T-helper 1 cell treated with Interleukin-12 subunit alpha and Interleukin-12 subunit beta and Interleukin-4 antibody, amounts not matched to agents 30 μg/mL and 1 μg/mL, for 36 hours (primary cell): ENCODE data around the gene ENTPD3.

ENCODE experiments used
- H3K27ac Mint-ChIP-seq: one replicate; pipeline ENCODE4 v1.8.0; 2021; ENCODE audit warnings: mild to moderate bottlenecking, mixed read lengths
- H3K27me3 Mint-ChIP-seq: one replicate; pipeline ENCODE4 v1.8.0; 2021; ENCODE audit warnings: low read depth, mixed read lengths
- H3K36me3 Mint-ChIP-seq: one replicate; pipeline ENCODE4 v1.8.0; 2021; ENCODE audit warnings: low read depth, mixed read lengths
- H3K4me1 Mint-ChIP-seq: one replicate; pipeline ENCODE4 v1.8.0; 2021; ENCODE audit warnings: low read depth, mixed read lengths
- H3K4me3 Mint-ChIP-seq: one replicate; pipeline ENCODE4 v1.8.0; 2021; ENCODE audit warnings: mild to moderate bottlenecking, moderate library complexity, mixed read lengths
- H3K9me3 Mint-ChIP-seq: one replicate; pipeline ENCODE4 v1.8.0; 2021; ENCODE audit warnings: mixed read lengths

The ENTPD3 gene

GRCh38 chr3:40387001-40387894 is at the start of gene ENTPD3:
Gene ENTPD3, plus strand, starts transcription at chr3:40387184. Its CDS starts 874 bp downstream, at chr3:40388058.
- Mint-ChIP-seq H3K4me3 (peak within 1 kb of the TSS; percentile 67), H3K9me3 (no peaks in the 10 kb centered on the region), H3K27ac (peak within 1 kb of the TSS; percentile 46), H3K4me1 (peaks cover 6% of the 10 kb centered on the region), H3K27me3 (peaks cover 36% of the 10 kb centered on the region), H3K36me3 (no peaks in the 10 kb centered on the region)

DNA sequence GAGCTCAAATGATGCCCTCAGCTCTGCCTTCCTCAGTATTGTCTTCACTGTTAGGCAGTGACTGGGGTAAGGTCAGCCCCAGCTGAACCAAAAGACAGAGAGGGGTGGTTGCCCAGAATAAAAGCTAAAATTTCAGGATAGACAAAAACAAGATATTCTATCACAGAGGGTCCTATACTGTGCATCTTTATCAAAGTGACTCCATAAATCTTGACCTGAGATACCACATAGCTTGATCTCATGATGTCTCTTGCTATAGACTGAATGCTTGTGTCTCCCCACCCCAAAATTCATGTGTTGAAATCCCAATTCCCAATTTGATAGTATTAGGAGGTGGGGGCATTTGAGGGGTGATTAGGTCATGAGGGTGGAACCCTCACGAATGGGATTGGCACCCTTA is 47.1 kb upstream of the ENTPD3 start:
- Mint-ChIP-seq H3K9me3 (no peaks in the 10 kb centered on the region), H3K27ac (no peak overlapping the region), H3K36me3 (no peaks in the 10 kb centered on the region), H3K27me3 (peaks cover 7% of the 10 kb centered on the region), H3K4me3 (no peak overlapping the region), H3K4me1 (peaks cover 2% of the 10 kb centered on the region)

GRCh38 chr3:40340541-40341170 is 46.3 kb upstream of the ENTPD3 start:
- no peaks in the 10 kb centered on the region for H3K9me3 Mint-ChIP-seq
- peaks cover 2% of the 10 kb centered on the region for H3K4me1 Mint-ChIP-seq
- peaks cover 7% of the 10 kb centered on the region for H3K27me3 Mint-ChIP-seq
- no peaks in the 10 kb centered on the region for H3K36me3 Mint-ChIP-seq
- H3K4me3 Mint-ChIP-seq: no peak overlapping the region
- H3K27ac Mint-ChIP-seq: no peak overlapping the region

DNA sequence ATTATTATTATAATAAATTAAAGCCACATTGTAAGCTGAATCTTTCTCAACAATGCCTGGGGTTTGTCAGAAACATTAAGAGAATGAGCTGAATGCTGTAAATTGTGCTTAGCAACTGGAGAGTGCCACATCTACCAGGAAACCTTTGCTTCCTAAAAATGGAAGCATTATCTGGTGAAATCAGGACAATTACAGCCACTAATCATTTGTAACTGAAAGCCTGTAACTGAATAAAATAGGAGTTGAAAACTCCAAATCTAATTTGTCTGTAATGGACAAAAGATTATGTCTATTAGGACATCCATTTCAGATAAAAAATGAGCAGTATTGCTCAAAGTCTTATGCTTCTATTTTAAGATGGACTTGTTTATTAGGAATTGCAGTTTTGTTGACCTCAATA is 45.3 kb upstream of the ENTPD3 start:
- Mint-ChIP-seq H3K36me3 (no peaks in the 10 kb centered on the region), H3K27me3 (peaks cover 7% of the 10 kb centered on the region), H3K9me3 (no peaks in the 10 kb centered on the region), H3K4me3 (no peak overlapping the region), H3K27ac (no peak overlapping the region), H3K4me1 (peaks cover 2% of the 10 kb centered on the region)

- H3K27me3 Mint-ChIP-seq: peaks cover 6% of the 10 kb centered on the region
- H3K4me3 Mint-ChIP-seq: no peak overlapping the region
- H3K9me3 Mint-ChIP-seq: peaks cover 7% of the 10 kb centered on the region
- no peak overlapping the region for H3K27ac Mint-ChIP-seq
- H3K36me3 Mint-ChIP-seq: no peaks in the 10 kb centered on the region
- no peaks in the 10 kb centered on the region for H3K4me1 Mint-ChIP-seq
Observed at GRCh38 chr3:40350529-40350928, 36.5 kb upstream of the ENTPD3 start.

DNA sequence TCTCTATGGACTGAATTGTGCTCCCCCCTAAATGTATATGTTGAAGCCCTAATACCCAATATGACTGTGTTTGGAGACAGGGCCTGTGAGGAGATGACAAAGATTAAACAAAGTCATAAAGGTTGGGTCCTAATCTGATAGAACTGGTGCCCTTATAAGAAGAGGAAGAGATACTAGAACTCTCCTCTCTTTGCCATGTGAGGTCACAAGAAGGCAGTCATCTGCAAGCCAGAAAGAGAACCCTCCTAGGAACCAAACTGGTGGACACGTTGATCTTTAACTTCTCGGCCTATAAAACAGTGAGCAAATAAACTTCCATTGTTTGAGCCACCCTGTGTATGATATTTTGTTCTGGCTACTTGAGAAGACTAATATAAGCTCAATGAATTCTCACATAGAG is 31.6 kb upstream of the ENTPD3 start:
- Mint-ChIP-seq H3K27me3 (peaks cover 6% of the 10 kb centered on the region), H3K36me3 (no peaks in the 10 kb centered on the region), H3K4me3 (no peak overlapping the region), H3K9me3 (peaks cover 7% of the 10 kb centered on the region), H3K27ac (no peak overlapping the region), H3K4me1 (no peaks in the 10 kb centered on the region)

DNA sequence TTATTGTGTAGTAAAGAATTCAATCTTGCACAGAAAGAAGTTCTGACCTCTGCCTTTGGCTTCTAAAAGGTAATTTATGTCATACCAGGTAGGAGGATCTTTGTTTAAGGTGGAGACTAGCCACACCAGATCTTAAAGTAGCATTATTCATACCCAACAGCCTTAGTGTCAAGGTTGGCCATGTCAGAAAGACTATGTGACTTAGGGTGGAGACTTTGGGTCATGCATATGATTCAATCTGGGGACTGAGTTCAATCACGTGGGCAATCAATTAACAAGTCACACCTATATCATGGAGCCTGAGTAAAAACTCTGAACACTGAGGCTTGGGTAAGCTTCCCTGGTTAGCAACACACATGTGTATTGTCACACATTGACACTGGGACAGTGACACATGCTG is 28.5 kb upstream of the ENTPD3 start:
- H3K27me3 Mint-ChIP-seq: peaks cover 4% of the 10 kb centered on the region
- no peak overlapping the region for H3K4me3 Mint-ChIP-seq
- no peak overlapping the region for H3K27ac Mint-ChIP-seq
- no peaks in the 10 kb centered on the region for H3K4me1 Mint-ChIP-seq
- no peaks in the 10 kb centered on the region for H3K36me3 Mint-ChIP-seq
- H3K9me3 Mint-ChIP-seq: no peaks in the 10 kb centered on the region

DNA sequence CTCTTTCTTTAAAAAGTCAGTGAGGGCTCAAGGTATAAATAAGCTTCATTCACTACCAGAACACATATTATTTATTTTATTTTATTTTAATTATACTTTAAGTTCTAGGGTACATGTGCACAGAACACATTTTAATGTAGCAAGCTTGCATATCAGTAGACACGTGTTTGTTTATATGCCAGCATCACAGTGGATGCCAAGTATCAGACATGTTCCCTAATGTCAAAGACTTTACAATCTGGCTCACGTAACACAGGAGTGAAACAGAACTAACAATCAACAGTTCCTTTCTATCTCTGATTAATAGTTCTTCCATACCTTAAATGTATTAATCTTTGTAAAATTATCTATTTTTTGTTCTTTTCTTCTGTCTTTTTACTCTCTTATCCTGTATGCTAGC is 23.3 kb upstream of the ENTPD3 start:
- H3K9me3 Mint-ChIP-seq: no peaks in the 10 kb centered on the region
- H3K4me1 Mint-ChIP-seq: no peaks in the 10 kb centered on the region
- H3K27ac Mint-ChIP-seq: no peak overlapping the region
- H3K4me3 Mint-ChIP-seq: no peak overlapping the region
- no peaks in the 10 kb centered on the region for H3K36me3 Mint-ChIP-seq
- peaks cover 6% of the 10 kb centered on the region for H3K27me3 Mint-ChIP-seq

DNA sequence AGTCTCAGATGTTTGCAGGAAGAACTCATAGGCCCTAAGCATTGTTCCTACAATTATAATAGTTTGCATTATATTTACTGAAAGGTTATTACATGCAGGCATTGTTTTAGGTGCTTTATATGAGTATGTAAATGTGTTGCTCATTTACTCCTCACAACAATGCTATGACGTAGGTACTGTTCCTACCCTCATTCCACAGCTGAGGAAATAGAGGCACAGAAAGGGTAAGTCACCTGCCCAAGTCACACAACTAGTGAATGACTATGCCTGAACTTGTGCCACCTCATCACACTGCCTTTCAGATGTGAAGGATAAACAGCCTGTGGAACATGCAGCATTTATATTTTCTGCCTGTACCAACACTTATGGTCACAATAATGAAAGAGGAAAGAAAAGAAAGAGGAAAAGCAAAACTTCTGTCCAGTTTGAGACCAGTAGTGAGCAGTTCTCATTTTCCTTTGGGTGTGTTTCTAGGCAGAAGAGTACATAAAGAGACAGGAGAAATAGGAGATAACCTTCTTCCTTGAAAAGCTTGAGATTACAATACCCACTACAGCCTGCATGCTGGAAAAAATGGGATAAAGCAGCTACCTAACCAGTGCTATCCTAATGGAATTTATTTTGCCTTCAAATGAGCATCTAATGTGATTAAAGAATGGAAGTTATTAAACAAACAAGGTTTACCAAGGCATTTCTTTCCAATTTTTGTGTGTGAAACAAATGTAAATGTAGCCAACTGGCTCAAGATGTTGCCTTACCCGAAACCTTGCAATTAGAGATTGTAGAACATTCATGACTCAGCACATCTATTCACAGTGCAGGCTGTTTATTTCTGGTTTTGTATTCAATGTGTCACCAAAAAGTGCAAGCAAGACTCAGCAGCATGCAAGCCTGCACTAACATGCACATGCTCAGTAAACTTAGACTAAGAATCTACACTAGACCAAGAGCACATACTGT is 20.5 kb upstream of the ENTPD3 start:
- Mint-ChIP-seq H3K27me3 (peaks cover 12% of the 10 kb centered on the region), H3K36me3 (no peaks in the 10 kb centered on the region), H3K4me3 (no peak overlapping the region), H3K27ac (no peak overlapping the region), H3K9me3 (no peaks in the 10 kb centered on the region), H3K4me1 (no peaks in the 10 kb centered on the region)

- no peak overlapping the region for H3K27ac Mint-ChIP-seq
- H3K9me3 Mint-ChIP-seq: no peaks in the 10 kb centered on the region
- H3K4me3 Mint-ChIP-seq: no peak overlapping the region
- H3K27me3 Mint-ChIP-seq: peaks cover 16% of the 10 kb centered on the region
- no peaks in the 10 kb centered on the region for H3K4me1 Mint-ChIP-seq
- H3K36me3 Mint-ChIP-seq: no peaks in the 10 kb centered on the region
Observed at GRCh38 chr3:40369716-40370115, 17.3 kb upstream of the ENTPD3 start.

DNA sequence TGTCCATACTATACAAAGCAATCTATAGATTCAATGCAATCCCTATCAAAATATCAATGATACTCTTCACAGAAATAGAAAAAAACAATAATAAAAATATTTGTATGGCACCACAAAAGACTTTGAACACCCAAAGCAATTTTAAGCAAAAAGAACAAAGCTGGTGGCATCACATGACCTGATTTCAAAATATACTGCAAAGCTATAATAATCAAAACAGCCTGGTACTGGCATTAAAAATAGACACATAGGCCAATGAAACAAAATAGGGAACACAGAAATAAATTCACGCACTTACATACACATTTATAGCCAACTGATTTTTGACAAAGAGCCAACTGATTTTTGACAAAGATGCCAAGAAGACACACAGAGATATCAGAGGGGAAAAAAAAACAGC is 9.2 kb upstream of the ENTPD3 start:
- H3K4me1 Mint-ChIP-seq: peaks cover 8% of the 10 kb centered on the region
- peaks cover 5% of the 10 kb centered on the region for H3K9me3 Mint-ChIP-seq
- no peak overlapping the region for H3K27ac Mint-ChIP-seq
- H3K27me3 Mint-ChIP-seq: peaks cover 3% of the 10 kb centered on the region
- no peaks in the 10 kb centered on the region for H3K36me3 Mint-ChIP-seq
- no peak overlapping the region for H3K4me3 Mint-ChIP-seq

DNA sequence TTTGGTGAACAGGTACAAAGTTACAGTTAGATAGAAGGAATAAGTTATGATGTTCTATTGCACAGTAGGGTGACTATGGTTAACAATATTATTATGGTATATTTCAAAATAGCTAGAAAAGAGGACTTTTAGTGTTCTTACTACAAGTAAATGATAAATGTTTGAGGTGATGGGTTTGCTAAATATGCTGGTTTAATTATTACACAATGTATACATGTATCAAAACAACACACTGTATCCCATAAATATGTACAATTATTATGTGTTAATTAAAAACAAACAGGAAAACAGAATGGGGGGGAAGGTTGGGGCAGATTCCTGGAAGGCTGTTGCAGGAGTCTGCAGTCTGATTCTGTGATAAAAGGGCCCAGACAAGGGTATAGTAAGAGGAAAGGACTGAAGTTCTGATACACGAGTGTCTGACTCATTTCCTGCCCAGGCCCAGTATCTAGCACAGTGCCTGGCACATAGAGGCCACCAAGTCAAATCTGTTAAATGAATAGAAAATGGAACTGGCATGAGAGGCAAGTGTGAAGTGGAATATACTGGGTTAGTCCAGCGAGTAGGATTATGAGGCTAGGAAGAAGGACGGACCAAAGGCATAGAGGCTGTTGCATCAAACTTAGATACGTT is 7.2 kb upstream of the ENTPD3 start:
- Mint-ChIP-seq H3K27ac (no peak overlapping the region), H3K9me3 (peaks cover 5% of the 10 kb centered on the region), H3K36me3 (no peaks in the 10 kb centered on the region), H3K4me1 (peaks cover 8% of the 10 kb centered on the region), H3K4me3 (no peak overlapping the region), H3K27me3 (no peaks in the 10 kb centered on the region)

GRCh38 chr3:40381904-40382616 is 4.9 kb upstream of the ENTPD3 start:
- no peaks in the 10 kb centered on the region for H3K36me3 Mint-ChIP-seq
- H3K27me3 Mint-ChIP-seq: peaks cover 9% of the 10 kb centered on the region
- peaks cover 13% of the 10 kb centered on the region for H3K4me1 Mint-ChIP-seq
- H3K4me3 Mint-ChIP-seq: no peak overlapping the region
- H3K9me3 Mint-ChIP-seq: no peaks in the 10 kb centered on the region
- no peak overlapping the region for H3K27ac Mint-ChIP-seq

DNA sequence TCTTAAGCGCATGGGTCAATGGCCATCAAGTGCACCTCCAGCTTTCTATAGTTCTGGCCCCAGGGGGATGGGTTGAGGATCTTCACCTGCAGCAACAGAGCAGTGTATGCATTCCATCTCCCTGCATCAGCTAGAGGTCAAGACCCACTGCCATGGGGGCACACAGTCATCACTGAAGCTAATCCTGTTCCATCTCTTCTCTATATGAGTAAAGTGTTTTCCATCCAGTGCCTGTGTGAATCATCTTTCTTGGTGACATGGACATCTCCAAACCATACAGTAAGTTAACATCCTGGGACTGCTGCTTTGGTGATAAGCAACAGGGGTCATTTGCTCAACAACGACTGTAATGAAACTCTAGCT is 4.4 kb upstream of the ENTPD3 start:
- H3K4me3 Mint-ChIP-seq: no peak overlapping the region
- no peaks in the 10 kb centered on the region for H3K9me3 Mint-ChIP-seq
- no peak overlapping the region for H3K27ac Mint-ChIP-seq
- no peaks in the 10 kb centered on the region for H3K36me3 Mint-ChIP-seq
- H3K27me3 Mint-ChIP-seq: peaks cover 14% of the 10 kb centered on the region
- peaks cover 14% of the 10 kb centered on the region for H3K4me1 Mint-ChIP-seq
